SK-N-SH (cell line): Measurements from ENCODE around the gene SLC7A14. TPM values are rescaled to one million over a fixed set of nuclear protein-coding genes. Genes with fewer than 3 reads are reported as not detected.
A peak's percentile ranks its signal among the peaks of the same experiment; 100 is the strongest.

Experiments used
- CTCF ChIA-PET: fragments of 300-600, 350-600 bp; formaldehyde crosslinking; extraction: SDS; loops from one replicate; lab custom pipeline; 2021; lab: Yijun Ruan, JAX
- POLR2A ChIA-PET: fragments of 350-600 bp; sonication (Branson Sonifier 250); formaldehyde crosslinking; extraction: SDS; loops from one replicate; lab custom pipeline; 2020; ENCODE audit warnings: antibody characterized with exemption, inconsistent platforms; lab: Yijun Ruan, JAX
- DNase-seq: peaks from one replicate; pipeline ENCODE4 v3.0.0; 2012
- H2AFZ ChIP-seq: fragments of 200-600 bp; sonication (generic); 2 replicates; pipeline ENCODE4 v1.8.1; 2016; ENCODE audit warnings: antibody characterized with exemption, mild to moderate bottlenecking, low read depth
- H3F3A ChIP-seq: fragments of 200-600 bp; sonication (generic); replicated peaks from 2 replicates; pipeline ENCODE3; 2016; ENCODE audit warnings: antibody characterized with exemption, mild to moderate bottlenecking; ENCODE audit not compliant: insufficient read depth
- H3K27ac ChIP-seq, 2 experiments: fragments of 200-500 bp in 1 of 2; fragments of 200-600 bp in 1 of 2; sonication (Bioruptor generic) in 1 of 2; sonication (generic), shearing (Covaris generic) in 1 of 2; 2 replicates each; pipeline versions ENCODE4 v1.5.1 to v1.6.1; 2014 to 2016; ENCODE audit warnings: low read depth in 2 of 2, inconsistent platforms in 1 of 2, low read length in 1 of 2, mild to moderate bottlenecking in 1 of 2, mixed read lengths in 1 of 2
- H3K27me3 ChIP-seq: fragments of 200-600 bp; sonication (generic), shearing (Covaris generic); 2 replicates; pipeline ENCODE4 v1.6.1; 2016; ENCODE audit warnings: mixed run types; ENCODE audit not compliant: insufficient read depth
- H3K36me3 ChIP-seq, 2 experiments: fragments of 200-500 bp in 1 of 2; fragments of 200-600 bp in 1 of 2; sonication (Bioruptor generic) in 1 of 2; sonication (generic) in 1 of 2; replicated peaks in 1 of 2; 2 replicates each; pipeline versions ENCODE3 to v1.5.1; 2014 to 2016; ENCODE audit warnings: low read length in 1 of 2, mild to moderate bottlenecking in 1 of 2; ENCODE audit not compliant: insufficient read depth in 2 of 2, control insufficient read depth in 1 of 2
- H3K4me1 ChIP-seq, 2 experiments: fragments of 200-500 bp in 1 of 2; fragments of 200-600 bp in 1 of 2; sonication (Bioruptor generic) in 1 of 2; sonication (generic), shearing (Covaris generic) in 1 of 2; 2 replicates each; pipeline versions ENCODE4 v1.5.1 to v1.6.1; 2014 to 2016; ENCODE audit warnings: low read depth in 1 of 2, low read length in 1 of 2, mixed run types in 1 of 2; ENCODE audit not compliant: insufficient read depth in 2 of 2, control insufficient read depth in 1 of 2
- H3K4me2 ChIP-seq: fragments of 200-600 bp; sonication (generic), shearing (Covaris generic); 2 replicates; pipeline ENCODE4 v1.6.1; 2017; ENCODE audit warnings: mixed run types
- H3K4me3 ChIP-seq, 2 experiments: fragments of 200-500 bp in 1 of 2; fragments of 200-600 bp in 1 of 2; sonication (Bioruptor generic) in 1 of 2; sonication (generic), shearing (Covaris generic) in 1 of 2; 2 replicates each; pipeline versions ENCODE4 v1.5.1 to v1.8.1; 2014 to 2016; ENCODE audit warnings: low read depth in 2 of 2, inconsistent platforms in 1 of 2, low read length in 1 of 2, mild to moderate bottlenecking in 1 of 2, mixed read lengths in 1 of 2, moderate library complexity in 1 of 2
- H3K79me2 ChIP-seq: fragments of 200-600 bp; sonication (generic); 2 replicates; pipeline ENCODE4 v1.8.1; 2017; ENCODE audit warnings: mild to moderate bottlenecking; ENCODE audit not compliant: insufficient read depth
- H3K9ac ChIP-seq: fragments of 200-600 bp; sonication (generic); 2 replicates; pipeline ENCODE4 v1.6.1; 2017; ENCODE audit warnings: mixed run types
- H3K9me2 ChIP-seq: fragments of 200-600 bp; sonication (generic); 2 replicates; pipeline ENCODE4 v1.6.1; 2017; ENCODE audit warnings: mixed run types
- H3K9me3 ChIP-seq: fragments of 200-600 bp; sonication (generic); 2 replicates; pipeline ENCODE4 v1.6.1; 2017; ENCODE audit warnings: mixed run types, mild to moderate bottlenecking, moderate library complexity
- H4K20me1 ChIP-seq: fragments of 200-600 bp; sonication (generic); 2 replicates; pipeline ENCODE4 v1.6.1; 2017; ENCODE audit warnings: mild to moderate bottlenecking, mixed run types; ENCODE audit not compliant: insufficient read depth
- ELF1 ChIP-seq: IDR thresholded peaks from 2 replicates; pipeline ENCODE4 v1.4.0; 2012
- EZH2phosphoT487 ChIP-seq: fragments of 200-600 bp; sonication (generic); IDR thresholded peaks from 2 replicates; pipeline ENCODE4 v1.6.1; 2017; ENCODE audit warnings: low read depth, mixed run types, mild to moderate bottlenecking, antibody characterized with exemption, moderate library complexity, borderline replicate concordance
- FOXJ3 ChIP-seq: sonication (generic); formaldehyde crosslinking; IDR thresholded peaks from 2 replicates; pipeline ENCODE4 v1.5.1; 2020; ENCODE audit warnings: mild to moderate bottlenecking, missing genetic modification reagents
- FOXM1 ChIP-seq: IDR thresholded peaks from 2 replicates; pipeline ENCODE4 v1.4.0; 2012; ENCODE audit warnings: low read depth, mild to moderate bottlenecking
- GABPA ChIP-seq: IDR thresholded peaks from 2 replicates; pipeline ENCODE4 v1.4.0; 2012; ENCODE audit warnings: low read depth, mild to moderate bottlenecking
- GATA2 ChIP-seq: sonication (generic); formaldehyde crosslinking; IDR thresholded peaks from 2 replicates; pipeline ENCODE4 v1.5.0; 2020; ENCODE audit warnings: mild to moderate bottlenecking, missing genetic modification reagents
- JUND ChIP-seq: IDR thresholded peaks from 2 replicates; pipeline ENCODE4 v1.4.0; 2012
- MEF2A ChIP-seq: IDR thresholded peaks from 2 replicates; pipeline ENCODE4 v1.4.0; 2012; ENCODE audit warnings: low read depth, borderline replicate concordance
- MXI1 ChIP-seq: IDR thresholded peaks from 2 replicates; pipeline ENCODE4 v1.6.1; 2012; ENCODE audit warnings: mild to moderate bottlenecking, low read depth, low read length, improper control_type of control experiment
- NRF1 ChIP-seq: IDR thresholded peaks from 2 replicates; pipeline ENCODE4 v1.6.1; 2012; ENCODE audit warnings: low read depth, mild to moderate bottlenecking, low read length
- RCOR1 ChIP-seq: fragments of 150-350 bp; IDR thresholded peaks from 2 replicates; pipeline ENCODE4 v1.6.1; 2017; ENCODE audit warnings: antibody characterized with exemption, low read length
- RFX5 ChIP-seq: IDR thresholded peaks from 2 replicates; pipeline ENCODE4 v1.6.1; 2012; ENCODE audit warnings: mild to moderate bottlenecking, improper control_type of control experiment, low read length
- RXRA ChIP-seq: IDR thresholded peaks from 2 replicates; pipeline ENCODE4 v1.4.0; 2012; ENCODE audit warnings: low read depth, mild to moderate bottlenecking, borderline replicate concordance
- SIN3A ChIP-seq: IDR thresholded peaks from 2 replicates; pipeline ENCODE4 v1.6.1; 2012; ENCODE audit warnings: low read depth, mild to moderate bottlenecking, low read length, moderate library complexity, borderline replicate concordance
- SMC3 ChIP-seq: IDR thresholded peaks from 2 replicates; pipeline ENCODE4 v1.6.1; 2012; ENCODE audit warnings: low read depth, low read length, improper control_type of control experiment
- TCF12 ChIP-seq: IDR thresholded peaks from 2 replicates; pipeline ENCODE4 v1.4.0; 2012
- TEAD4 ChIP-seq: IDR thresholded peaks from 2 replicates; pipeline ENCODE4 v1.4.0; 2012; ENCODE audit warnings: mild to moderate bottlenecking, borderline replicate concordance; ENCODE audit not compliant: insufficient read depth
- YY1 ChIP-seq: IDR thresholded peaks from 2 replicates; pipeline ENCODE4 v1.4.0; 2012; ENCODE audit warnings: low read depth, mild to moderate bottlenecking
- WGBS: methylation state at CpG from one replicate; pipeline ENCODE4 v1.1.6; 2017; ENCODE audit warnings: low lambda C conversion rate; 5-methylcytosine and 5-hydroxymethylcytosine counted together
- polyA plus RNA-seq, 3 experiments: library from polyadenylated mRNA; depleted of rRNA; stranded (reverse); fragments of >200 nt; gene quantifications; 2 replicates each; pipeline ENCODE4 v1.2.3, GENCODE V29; 2012
- TF ChIP-seq, protein P1 (sequence below): fragments of 200-600 bp; sonication (generic); IDR thresholded peaks from 2 replicates; pipeline ENCODE4 v1.6.1; 2017; ENCODE audit warnings: antibody characterized with exemption, mild to moderate bottlenecking, moderate library complexity
- TF ChIP-seq, protein P2 (sequence below): IDR thresholded peaks from 2 replicates; pipeline ENCODE4 v1.4.0; 2012; ENCODE audit warnings: low read depth
- TF ChIP-seq, protein P3 (sequence below): IDR thresholded peaks from 2 replicates; pipeline ENCODE4; 2012
- TF ChIP-seq, protein P4 (sequence below): fragments of 150-350 bp; IDR thresholded peaks from 2 replicates; pipeline ENCODE4 v1.6.1; 2016; ENCODE audit warnings: mild to moderate bottlenecking, low read depth, low read length
- TF ChIP-seq, protein P5 (sequence below): IDR thresholded peaks from 2 replicates; pipeline ENCODE4 v1.4.0; 2012; ENCODE audit warnings: low read depth, borderline replicate concordance

The SLC7A14 gene
- polyA plus RNA-seq, 1 of the 3 experiments (the other 2 are of a cell fraction) = 2.5 TPM

DNA sequence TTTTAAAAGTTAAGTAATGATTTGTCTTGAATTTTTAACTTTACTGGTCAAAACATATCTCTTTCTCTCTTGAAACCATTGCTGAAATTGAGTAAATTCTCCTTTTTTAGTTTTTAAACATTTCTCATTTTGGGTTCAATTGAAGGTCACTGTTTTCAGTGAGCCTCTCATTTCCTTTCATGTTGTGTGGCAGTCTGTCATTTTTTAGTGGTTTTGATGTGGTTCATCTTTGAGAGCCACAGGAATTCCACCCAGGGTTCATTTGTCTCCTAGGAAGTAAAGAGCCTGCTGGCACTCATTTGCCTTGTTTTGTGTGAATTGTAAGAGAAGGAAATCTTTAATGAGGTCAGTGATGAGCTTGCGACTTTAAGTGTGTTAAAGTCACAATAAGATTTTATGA is 156.8 kb downstream of the SLC7A14 start:
- Histone ChIP-seq H3K4me1 (peaks cover 0 to 10% of the 10 kb centered on the region in 2 experiments; a peak in 3 of 4 replicates), H3K9ac (no peak overlapping the region), H3K4me3 (no peak overlapping the region), H3K9me2 (no peaks in the 10 kb centered on the region), H3K4me2 (no peak overlapping the region), H4K20me1 (no peaks in the 10 kb centered on the region), H3K79me2 (no peaks in the 10 kb centered on the region), H3K27ac (no peak overlapping the region), H3F3A (peaks cover 6% of the 10 kb centered on the region), H3K27me3 (no peaks in the 10 kb centered on the region), H2AFZ (no peak overlapping the region; the same call in 1 of the 2 replicates), H3K36me3 (no peaks in the 10 kb centered on the region), H3K9me3 (no peaks in the 10 kb centered on the region)
- ChIA-PET POLR2A (no interaction called here), CTCF (interaction anchor here (1.6 kb wide), 1 partner anchor 35 kb away, joined by 3 read pairs; no protein-coding TSS in a partner anchor)
- DNase-seq = no peak
- TF ChIP-seq TEAD4 = no peak
- TF ChIP-seq, protein P1, sequence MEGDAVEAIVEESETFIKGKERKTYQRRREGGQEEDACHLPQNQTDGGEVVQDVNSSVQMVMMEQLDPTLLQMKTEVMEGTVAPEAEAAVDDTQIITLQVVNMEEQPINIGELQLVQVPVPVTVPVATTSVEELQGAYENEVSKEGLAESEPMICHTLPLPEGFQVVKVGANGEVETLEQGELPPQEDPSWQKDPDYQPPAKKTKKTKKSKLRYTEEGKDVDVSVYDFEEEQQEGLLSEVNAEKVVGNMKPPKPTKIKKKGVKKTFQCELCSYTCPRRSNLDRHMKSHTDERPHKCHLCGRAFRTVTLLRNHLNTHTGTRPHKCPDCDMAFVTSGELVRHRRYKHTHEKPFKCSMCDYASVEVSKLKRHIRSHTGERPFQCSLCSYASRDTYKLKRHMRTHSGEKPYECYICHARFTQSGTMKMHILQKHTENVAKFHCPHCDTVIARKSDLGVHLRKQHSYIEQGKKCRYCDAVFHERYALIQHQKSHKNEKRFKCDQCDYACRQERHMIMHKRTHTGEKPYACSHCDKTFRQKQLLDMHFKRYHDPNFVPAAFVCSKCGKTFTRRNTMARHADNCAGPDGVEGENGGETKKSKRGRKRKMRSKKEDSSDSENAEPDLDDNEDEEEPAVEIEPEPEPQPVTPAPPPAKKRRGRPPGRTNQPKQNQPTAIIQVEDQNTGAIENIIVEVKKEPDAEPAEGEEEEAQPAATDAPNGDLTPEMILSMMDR = no peak
- no peak for TF ChIP-seq NRF1
- no peak for TF ChIP-seq MXI1
- TF ChIP-seq, protein P2, sequence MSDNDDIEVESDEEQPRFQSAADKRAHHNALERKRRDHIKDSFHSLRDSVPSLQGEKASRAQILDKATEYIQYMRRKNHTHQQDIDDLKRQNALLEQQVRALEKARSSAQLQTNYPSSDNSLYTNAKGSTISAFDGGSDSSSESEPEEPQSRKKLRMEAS = no peak
- TF ChIP-seq MEF2A = no peak
- TF ChIP-seq, protein P3, sequence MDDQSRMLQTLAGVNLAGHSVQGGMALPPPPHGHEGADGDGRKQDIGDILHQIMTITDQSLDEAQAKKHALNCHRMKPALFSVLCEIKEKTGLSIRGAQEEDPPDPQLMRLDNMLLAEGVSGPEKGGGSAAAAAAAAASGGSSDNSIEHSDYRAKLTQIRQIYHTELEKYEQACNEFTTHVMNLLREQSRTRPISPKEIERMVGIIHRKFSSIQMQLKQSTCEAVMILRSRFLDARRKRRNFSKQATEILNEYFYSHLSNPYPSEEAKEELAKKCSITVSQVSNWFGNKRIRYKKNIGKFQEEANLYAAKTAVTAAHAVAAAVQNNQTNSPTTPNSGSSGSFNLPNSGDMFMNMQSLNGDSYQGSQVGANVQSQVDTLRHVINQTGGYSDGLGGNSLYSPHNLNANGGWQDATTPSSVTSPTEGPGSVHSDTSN = peak; percentile 65
- TF ChIP-seq GATA2 (CRISPR knock-in tag) = no peak
- TF ChIP-seq YY1 = no peak
- TF ChIP-seq RXRA = peak; percentile 66
- TF ChIP-seq, protein P4, sequence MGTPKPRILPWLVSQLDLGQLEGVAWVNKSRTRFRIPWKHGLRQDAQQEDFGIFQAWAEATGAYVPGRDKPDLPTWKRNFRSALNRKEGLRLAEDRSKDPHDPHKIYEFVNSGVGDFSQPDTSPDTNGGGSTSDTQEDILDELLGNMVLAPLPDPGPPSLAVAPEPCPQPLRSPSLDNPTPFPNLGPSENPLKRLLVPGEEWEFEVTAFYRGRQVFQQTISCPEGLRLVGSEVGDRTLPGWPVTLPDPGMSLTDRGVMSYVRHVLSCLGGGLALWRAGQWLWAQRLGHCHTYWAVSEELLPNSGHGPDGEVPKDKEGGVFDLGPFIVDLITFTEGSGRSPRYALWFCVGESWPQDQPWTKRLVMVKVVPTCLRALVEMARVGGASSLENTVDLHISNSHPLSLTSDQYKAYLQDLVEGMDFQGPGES = no peak
- no peak for TF ChIP-seq FOXM1
- TF ChIP-seq ELF1 = no peak
- TF ChIP-seq RCOR1 = no peak
- TF ChIP-seq EZH2phosphoT487 = no peak
- no peak for TF ChIP-seq FOXJ3 (CRISPR knock-in tag)
- no peak for TF ChIP-seq GABPA
- TF ChIP-seq JUND = no peak
- TF ChIP-seq RFX5 = no peak
- no peak for TF ChIP-seq SMC3
- TF ChIP-seq SIN3A = no peak
- TF ChIP-seq TCF12 = peak; percentile 47; the same call in 1 of the 2 replicates
- TF ChIP-seq, protein P5, sequence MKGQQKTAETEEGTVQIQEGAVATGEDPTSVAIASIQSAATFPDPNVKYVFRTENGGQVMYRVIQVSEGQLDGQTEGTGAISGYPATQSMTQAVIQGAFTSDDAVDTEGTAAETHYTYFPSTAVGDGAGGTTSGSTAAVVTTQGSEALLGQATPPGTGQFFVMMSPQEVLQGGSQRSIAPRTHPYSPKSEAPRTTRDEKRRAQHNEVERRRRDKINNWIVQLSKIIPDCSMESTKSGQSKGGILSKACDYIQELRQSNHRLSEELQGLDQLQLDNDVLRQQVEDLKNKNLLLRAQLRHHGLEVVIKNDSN = no peak
- 88% methylated on average over 1 of the region's 1 CpG for whole genome bisulfite sequencing
